K562 (cell line): Measurements from ENCODE around the gene TESMIN.

Experiments used
- GTF2E2 ChIP-seq: fragments of 200-800 bp; sonication (Bioruptor generic); IDR thresholded peaks from 2 replicates; pipeline ENCODE4 v1.6.1; 2016; ENCODE audit warnings: missing genetic modification characterization, missing compliant biosample characterization
- GTF3C2 ChIP-seq: IDR thresholded peaks from 3 replicates; pipeline ENCODE4 v1.6.1; 2011; ENCODE audit warnings: borderline replicate concordance, mild to moderate bottlenecking, moderate library complexity; ENCODE audit not compliant: insufficient read length; ENCODE audit errors: extremely low read depth
- KLF13 ChIP-seq: fragments of 450-650 bp; IDR thresholded peaks from 2 replicates; pipeline ENCODE4 v1.6.1; 2016; ENCODE audit warnings: missing genetic modification characterization, low read depth, mild to moderate bottlenecking, missing compliant biosample characterization, moderate library complexity, borderline replicate concordance
- ZNF511 ChIP-seq: sonication (generic); formaldehyde crosslinking; IDR thresholded peaks from 2 replicates; pipeline ENCODE4 v1.8.0; 2022; ENCODE audit warnings: mild to moderate bottlenecking, missing genetic modification reagents

GRCh38 chr11:68756171-68756766 is 4.9 kb upstream of the TESMIN start:
- no peak for TF ChIP-seq GTF2E2 (tag)
- no peak for TF ChIP-seq GTF3C2
- no peak for TF ChIP-seq KLF13 (tag)
- no peak for TF ChIP-seq ZNF511 (CRISPR knock-in tag)
